H9 (cell line): ENCODE measurements around the gene NFRKB. TPM values are rescaled to one million over a fixed set of nuclear protein-coding genes. Genes with fewer than 3 reads are reported as not detected.

Experiments
- DNase-seq: peaks from one replicate; pipeline ENCODE4 v3.0.0-alpha.2; 2017
- H2AFZ ChIP-seq: one replicate; pipeline ENCODE4 v1.6.1; 2013; ENCODE audit warnings: mild to moderate bottlenecking, low read length, control low read depth, moderate library complexity
- H2AK5ac ChIP-seq: 2 replicates; pipeline ENCODE4 v1.6.1; 2013; ENCODE audit warnings: low read length, control low read depth, mixed read lengths; ENCODE audit not compliant: insufficient read length
- H2BK120ac ChIP-seq: one replicate; pipeline ENCODE4 v1.6.1; 2013; ENCODE audit warnings: low read depth, mild to moderate bottlenecking, low read length, control low read depth, inconsistent platforms; ENCODE audit not compliant: poor library complexity, severe bottlenecking
- H2BK12ac ChIP-seq: 2 replicates; pipeline ENCODE4 v1.6.1; 2013; ENCODE audit warnings: low read length, control low read depth, mixed read lengths, low read depth; ENCODE audit not compliant: insufficient read length
- H2BK15ac ChIP-seq: 2 replicates; pipeline ENCODE4 v1.6.1; 2013; ENCODE audit warnings: low read depth, low read length, control low read depth
- H2BK20ac ChIP-seq: one replicate; pipeline ENCODE4 v1.6.1; 2013; ENCODE audit warnings: low read depth, mild to moderate bottlenecking, low read length, control low read depth, inconsistent platforms; ENCODE audit not compliant: poor library complexity, severe bottlenecking
- H2BK5ac ChIP-seq: 2 replicates; pipeline ENCODE4 v1.6.1; 2013; ENCODE audit warnings: low read length, control low read depth, mixed read lengths; ENCODE audit not compliant: insufficient read length
- H3K14ac ChIP-seq: 2 replicates; pipeline ENCODE4 v1.6.1; 2013; ENCODE audit warnings: low read length, control low read depth; ENCODE audit not compliant: insufficient read depth
- H3K18ac ChIP-seq: 2 replicates; pipeline ENCODE4 v1.6.1; 2013; ENCODE audit warnings: low read depth, mild to moderate bottlenecking, mixed read lengths, low read length, control low read depth; ENCODE audit not compliant: insufficient read length
- H3K23ac ChIP-seq: 2 replicates; pipeline ENCODE4 v1.6.1; 2013; ENCODE audit warnings: low read length, control low read depth, mixed read lengths, low read depth; ENCODE audit not compliant: insufficient read length
- H3K23me2 ChIP-seq: 2 replicates; pipeline ENCODE4 v1.6.1; 2013; ENCODE audit warnings: low read depth, mild to moderate bottlenecking, mixed read lengths, low read length, control low read depth; ENCODE audit not compliant: insufficient read length, poor library complexity, severe bottlenecking
- H3K27ac ChIP-seq: 2 replicates; pipeline ENCODE4 v1.5.1; 2013; ENCODE audit warnings: low read length, control low read depth, mixed read lengths, low read depth; ENCODE audit not compliant: insufficient read length
- H3K27me3 ChIP-seq: 2 replicates; pipeline ENCODE4 v1.6.1; 2013; ENCODE audit warnings: low read length, control low read depth, inconsistent platforms; ENCODE audit not compliant: insufficient read depth
- H3K4ac ChIP-seq: 2 replicates; pipeline ENCODE4 v1.6.1; 2013; ENCODE audit warnings: low read depth, mild to moderate bottlenecking, control low read depth, inconsistent platforms, low read length, moderate library complexity
- H3K4me1 ChIP-seq: 2 replicates; pipeline ENCODE4 v1.6.1; 2013; ENCODE audit warnings: low read length, control low read depth, inconsistent platforms; ENCODE audit not compliant: insufficient read depth
- H3K4me2 ChIP-seq: 2 replicates; pipeline ENCODE4 v1.6.1; 2013; ENCODE audit warnings: low read length, control low read depth, mixed read lengths; ENCODE audit not compliant: insufficient read length, insufficient read depth
- H3K56ac ChIP-seq: 2 replicates; pipeline ENCODE4 v1.6.1; 2013; ENCODE audit warnings: low read depth, mild to moderate bottlenecking, mixed read lengths, low read length, control low read depth; ENCODE audit not compliant: insufficient read length
- H3K79me1 ChIP-seq: 2 replicates; pipeline ENCODE4 v1.6.1; 2013; ENCODE audit warnings: low read depth, mild to moderate bottlenecking, moderate library complexity, low read length, control low read depth, inconsistent platforms; ENCODE audit not compliant: insufficient read depth, poor library complexity, severe bottlenecking
- H3K79me2 ChIP-seq: 2 replicates; pipeline ENCODE4 v1.6.1; 2013; ENCODE audit warnings: low read length, control low read depth, inconsistent platforms; ENCODE audit not compliant: insufficient read depth
- H3K9ac ChIP-seq: 2 replicates; pipeline ENCODE4 v1.6.1; 2013; ENCODE audit warnings: low read length, control low read depth, mixed read lengths; ENCODE audit not compliant: insufficient read length; ENCODE audit errors: extremely low read depth
- H3K9me3 ChIP-seq: one replicate; pipeline ENCODE4 v1.6.1; 2013; ENCODE audit warnings: low read depth, low read length, inconsistent platforms; ENCODE audit not compliant: control insufficient read depth
- H3T11ph ChIP-seq: one replicate; pipeline ENCODE4 v1.6.1; 2013; ENCODE audit warnings: mild to moderate bottlenecking, low read length, control low read depth, inconsistent platforms
- H4K20me1 ChIP-seq: one replicate; pipeline ENCODE4 v1.6.1; 2013; ENCODE audit not compliant: control insufficient read depth, insufficient read length, insufficient read depth
- H4K5ac ChIP-seq: 2 replicates; pipeline ENCODE4 v1.6.1; 2013; ENCODE audit warnings: low read depth, mild to moderate bottlenecking, mixed read lengths, low read length, control low read depth; ENCODE audit not compliant: insufficient read length
- H4K8ac ChIP-seq: replicated peaks from 2 replicates; pipeline ENCODE4 v1.6.1; 2013; ENCODE audit warnings: low read length, control low read depth, mixed read lengths, low read depth; ENCODE audit not compliant: insufficient read length
- H4K91ac ChIP-seq: 2 replicates; pipeline ENCODE4 v1.6.1; 2013; ENCODE audit warnings: low read depth, mild to moderate bottlenecking, moderate library complexity, mixed read lengths, low read length, control low read depth; ENCODE audit not compliant: insufficient read length
- H3K27ac Mint-ChIP-seq, 3 experiments: 2 replicates in 2 of 3; 3 replicates in 1 of 3; pipeline ENCODE4 v1.8.0; 2020 to 2021; ENCODE audit warnings: mixed read lengths in 3 of 3, mild to moderate bottlenecking in 1 of 3, moderate library complexity in 1 of 3
- H3K27me3 Mint-ChIP-seq: 2 replicates; pipeline ENCODE4 v1.8.0; 2021; ENCODE audit warnings: low read depth, mild to moderate bottlenecking, moderate library complexity, mixed read lengths
- H3K36me3 Mint-ChIP-seq, 3 experiments: 2 replicates in 2 of 3; 3 replicates in 1 of 3; pipeline ENCODE4 v1.8.0; 2020 to 2021; ENCODE audit warnings: low read depth in 3 of 3, mixed read lengths in 3 of 3; ENCODE audit not compliant: insufficient read depth in 1 of 3
- H3K4me1 Mint-ChIP-seq, 2 experiments: 2 replicates each; pipeline ENCODE4 v1.8.0; 2020; ENCODE audit warnings: mixed read lengths in 2 of 2
- H3K4me3 Mint-ChIP-seq, 2 experiments: 2 replicates in 1 of 2; 3 replicates in 1 of 2; pipeline ENCODE4 v1.8.0; 2020 to 2021; ENCODE audit warnings: mild to moderate bottlenecking in 2 of 2, mixed read lengths in 2 of 2, moderate library complexity in 1 of 2
- H3K9me3 Mint-ChIP-seq, 2 experiments: 2 replicates in 1 of 2; 3 replicates in 1 of 2; pipeline ENCODE4 v1.8.0; 2020; ENCODE audit warnings: mild to moderate bottlenecking in 2 of 2, mixed read lengths in 2 of 2, moderate library complexity in 1 of 2
- WGBS: extraction: QIAGEN DNeasy Blood & Tissue Kit; methylation state at CpG from one replicate; pipeline ENCODE4 v1.1.7; 2013; ENCODE audit warnings: missing lambda C conversion rate, low lambda C conversion rate, mixed read lengths; ENCODE audit not compliant: insufficient read length; ENCODE audit errors: extremely low coverage; 5-methylcytosine and 5-hydroxymethylcytosine counted together
- total RNA-seq: library from RNA; stranded (reverse); gene quantifications from 2 replicates; pipeline ENCODE4 v1.2.1, GENCODE V29; 2021
- TF ChIP-seq, protein P1 (sequence below): fragments of 200-600 bp; sonication (generic); conservative IDR thresholded peaks from 3 replicates; pipeline ENCODE4 v1.8.0; 2021; ENCODE audit warnings: antibody characterized with exemption, mild to moderate bottlenecking

The NFRKB gene
- total RNA-seq, 1 experiment from 2014 or later = 41.0 TPM

DNA sequence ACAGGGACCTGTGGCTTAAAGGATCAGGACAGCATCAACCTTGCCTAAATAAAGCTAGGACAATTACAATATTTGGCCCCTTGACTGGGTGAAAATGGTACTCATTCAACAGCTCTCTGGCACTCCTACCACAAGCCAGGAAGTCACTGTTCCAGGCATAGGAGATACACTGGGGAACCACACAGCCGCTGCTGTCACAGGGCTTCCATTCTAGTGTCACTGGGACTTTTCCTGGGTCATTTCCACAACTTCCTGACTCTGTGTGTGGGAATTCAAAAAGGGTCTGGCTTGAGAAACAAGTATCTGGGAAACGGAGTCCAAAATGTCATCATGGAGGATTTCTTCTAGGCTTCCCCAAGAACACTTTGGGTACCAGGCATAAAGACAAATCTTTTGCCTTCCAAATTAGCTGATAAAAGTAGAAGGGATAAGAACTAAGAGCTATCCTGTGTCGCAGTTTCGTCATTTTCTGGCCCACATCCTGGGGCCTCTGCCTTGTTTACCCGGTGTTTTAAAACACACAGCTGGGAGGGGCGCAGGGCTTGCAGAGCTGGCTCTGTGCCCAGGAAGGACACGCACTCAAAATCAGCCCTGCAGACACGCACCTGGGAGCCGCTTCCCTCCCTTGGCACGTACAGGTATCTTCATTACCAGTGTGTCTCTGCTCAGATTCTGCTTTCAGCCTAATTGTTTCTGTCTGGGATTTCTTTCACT is 41.7 kb downstream of the NFRKB start:
- Mint-ChIP-seq H3K9me3 (no peaks in the 10 kb centered on the region), H3K4me1 (peaks cover 2 to 3% of the 10 kb centered on the region in 2 experiments; a peak in 3 of 4 replicates), H3K27ac (0 out of 7 replicates have a peak overlapping the region, but pooled peaks of 1 of the 3 experiments have one; percentile 24), H3K36me3 (no peaks in the 10 kb centered on the region; a peak in 1 of 7 replicates), H3K27me3 (no peaks in the 10 kb centered on the region; the same call in 1 of the 2 replicates), H3K4me3 (no peak overlapping the region)
- no peak overlapping the region for H3K56ac ChIP-seq
- no peak overlapping the region for H3K18ac ChIP-seq
- TF ChIP-seq, protein P1, sequence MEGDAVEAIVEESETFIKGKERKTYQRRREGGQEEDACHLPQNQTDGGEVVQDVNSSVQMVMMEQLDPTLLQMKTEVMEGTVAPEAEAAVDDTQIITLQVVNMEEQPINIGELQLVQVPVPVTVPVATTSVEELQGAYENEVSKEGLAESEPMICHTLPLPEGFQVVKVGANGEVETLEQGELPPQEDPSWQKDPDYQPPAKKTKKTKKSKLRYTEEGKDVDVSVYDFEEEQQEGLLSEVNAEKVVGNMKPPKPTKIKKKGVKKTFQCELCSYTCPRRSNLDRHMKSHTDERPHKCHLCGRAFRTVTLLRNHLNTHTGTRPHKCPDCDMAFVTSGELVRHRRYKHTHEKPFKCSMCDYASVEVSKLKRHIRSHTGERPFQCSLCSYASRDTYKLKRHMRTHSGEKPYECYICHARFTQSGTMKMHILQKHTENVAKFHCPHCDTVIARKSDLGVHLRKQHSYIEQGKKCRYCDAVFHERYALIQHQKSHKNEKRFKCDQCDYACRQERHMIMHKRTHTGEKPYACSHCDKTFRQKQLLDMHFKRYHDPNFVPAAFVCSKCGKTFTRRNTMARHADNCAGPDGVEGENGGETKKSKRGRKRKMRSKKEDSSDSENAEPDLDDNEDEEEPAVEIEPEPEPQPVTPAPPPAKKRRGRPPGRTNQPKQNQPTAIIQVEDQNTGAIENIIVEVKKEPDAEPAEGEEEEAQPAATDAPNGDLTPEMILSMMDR = no peak
- DNase-seq = no peak
- no peak overlapping the region for H3K27ac ChIP-seq
- H3T11ph ChIP-seq = no peak overlapping the region
- no peak overlapping the region for H3K4ac ChIP-seq
- H3K4me2 ChIP-seq = no peak overlapping the region
- no peak overlapping the region for H4K91ac ChIP-seq
- no peaks in the 10 kb centered on the region for H3K27me3 ChIP-seq
- H4K5ac ChIP-seq = no peak overlapping the region
- H2BK5ac ChIP-seq = no peak overlapping the region
- H3K23ac ChIP-seq = no peak overlapping the region
- H2BK120ac ChIP-seq = no peak overlapping the region
- H2BK15ac ChIP-seq = no peak overlapping the region
- H2AFZ ChIP-seq = no peak overlapping the region
- no peak overlapping the region for H4K8ac ChIP-seq
- H4K20me1 ChIP-seq = no peaks in the 10 kb centered on the region
- H2BK12ac ChIP-seq = no peak overlapping the region
- no peaks in the 10 kb centered on the region for H3K79me2 ChIP-seq
- H3K9me3 ChIP-seq = no peaks in the 10 kb centered on the region
- WGBS = no CpG with 5 or more reads among the region's 10 CpGs
- no peaks in the 10 kb centered on the region for H3K79me1 ChIP-seq
- no peaks in the 10 kb centered on the region for H3K4me1 ChIP-seq
- no peak overlapping the region for H2AK5ac ChIP-seq
- no peaks in the 10 kb centered on the region for H3K23me2 ChIP-seq
- H2BK20ac ChIP-seq = no peak overlapping the region
- H3K14ac ChIP-seq = no peak overlapping the region
- no peak overlapping the region for H3K9ac ChIP-seq
